ENCODE measurements around the gene HMGB1.

DNA sequence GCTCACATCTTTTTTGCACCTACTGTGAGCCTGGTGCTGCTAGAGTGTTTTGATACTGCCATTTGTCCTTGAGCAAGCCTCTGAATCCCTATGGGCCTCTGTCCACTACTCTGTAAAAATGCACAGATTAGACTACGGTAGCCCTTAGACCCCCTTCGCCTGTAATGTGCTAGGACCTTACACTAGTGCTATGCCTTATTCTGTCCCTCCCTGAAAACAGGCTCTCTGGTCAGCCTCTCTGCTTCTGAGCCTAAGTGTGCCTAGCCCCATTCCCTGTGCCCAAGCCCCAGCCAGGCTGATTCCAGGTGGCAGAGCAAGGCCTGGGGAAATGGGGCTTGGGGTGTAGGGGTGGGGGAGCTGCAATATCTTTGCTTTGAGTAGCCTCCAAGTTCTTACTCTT lies 10.7 kb downstream of the HMGB1 start:
- TF ChIP-seq, protein P1, sequence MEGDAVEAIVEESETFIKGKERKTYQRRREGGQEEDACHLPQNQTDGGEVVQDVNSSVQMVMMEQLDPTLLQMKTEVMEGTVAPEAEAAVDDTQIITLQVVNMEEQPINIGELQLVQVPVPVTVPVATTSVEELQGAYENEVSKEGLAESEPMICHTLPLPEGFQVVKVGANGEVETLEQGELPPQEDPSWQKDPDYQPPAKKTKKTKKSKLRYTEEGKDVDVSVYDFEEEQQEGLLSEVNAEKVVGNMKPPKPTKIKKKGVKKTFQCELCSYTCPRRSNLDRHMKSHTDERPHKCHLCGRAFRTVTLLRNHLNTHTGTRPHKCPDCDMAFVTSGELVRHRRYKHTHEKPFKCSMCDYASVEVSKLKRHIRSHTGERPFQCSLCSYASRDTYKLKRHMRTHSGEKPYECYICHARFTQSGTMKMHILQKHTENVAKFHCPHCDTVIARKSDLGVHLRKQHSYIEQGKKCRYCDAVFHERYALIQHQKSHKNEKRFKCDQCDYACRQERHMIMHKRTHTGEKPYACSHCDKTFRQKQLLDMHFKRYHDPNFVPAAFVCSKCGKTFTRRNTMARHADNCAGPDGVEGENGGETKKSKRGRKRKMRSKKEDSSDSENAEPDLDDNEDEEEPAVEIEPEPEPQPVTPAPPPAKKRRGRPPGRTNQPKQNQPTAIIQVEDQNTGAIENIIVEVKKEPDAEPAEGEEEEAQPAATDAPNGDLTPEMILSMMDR (IDR thresholded peaks at IDR 0.05): no peak
- TF ChIP-seq POLR2A (IDR thresholded peaks at IDR 0.05): no peak

Measured in Peyer's patch (tissue), 4 donors.